Tibial nerve (tissue), 4 donors: ENCODE results near the gene HNRNPM. TPM values are rescaled to one million over a fixed set of nuclear protein-coding genes. Genes with fewer than 3 reads are reported as not detected.
A peak's percentile ranks its signal among the peaks of the same experiment; 100 is the strongest.

Source experiments
- DNase-seq, 2 donors: peaks; one replicate each; pipeline ENCODE4 v3.0.0-alpha.2; 2019; ENCODE audit warnings: low spot score in 2 of 2
- H3K27ac ChIP-seq, 4 donors: fragments of 200-600 bp; sonication (generic) in 3 of 4; one replicate each; pipeline ENCODE4 v1.5.1; 2017 to 2019; ENCODE audit warnings: mild to moderate bottlenecking in 1 of 4
- H3K27me3 ChIP-seq, 2 donors: fragments of 200-600 bp; sonication (generic) in 1 of 2; one replicate each; pipeline versions ENCODE4 v1.5.1 to v1.6.0; 2017 to 2019
- H3K36me3 ChIP-seq, 3 donors: fragments of 200-600 bp; sonication (generic); one replicate each; pipeline ENCODE4 v1.5.1; 2018 to 2019
- H3K4me1 ChIP-seq, 4 donors: fragments of 200-600 bp; sonication (generic) in 3 of 4; one replicate each; pipeline ENCODE4 v1.5.1; 2017 to 2019
- H3K4me3 ChIP-seq, 4 donors: fragments of 200-600 bp; sonication (generic) in 3 of 4; one replicate each; pipeline ENCODE4 v1.5.1; 2017 to 2019; ENCODE audit warnings: mild to moderate bottlenecking in 1 of 4, moderate library complexity in 1 of 4
- H3K9me3 ChIP-seq, 4 donors: fragments of 200-600 bp; sonication (generic) in 3 of 4; one replicate each; pipeline ENCODE4 v1.5.1; 2017 to 2019
- CTCF ChIP-seq, 5 experiments: fragments of 200-600 bp in 3 of 5; fragments of 450-650 bp in 2 of 5; sonication (generic) in 3 of 5; IDR thresholded peaks; one replicate each; pipeline ENCODE4 v1.5.1; 2016 to 2019; ENCODE audit warnings: antibody characterized with exemption in 5 of 5, mild to moderate bottlenecking in 3 of 5, moderate library complexity in 2 of 5
- EP300 ChIP-seq, 2 donors: sonication (generic); formaldehyde crosslinking; IDR thresholded peaks; one replicate each; pipeline ENCODE4 v1.6.1; 2017; ENCODE audit warnings: antibody characterized with exemption in 2 of 2, mild to moderate bottlenecking in 1 of 2
- POLR2A ChIP-seq, 2 donors: fragments of 450-650 bp; IDR thresholded peaks; one replicate each; pipeline ENCODE4 v1.6.1; 2017; ENCODE audit warnings: antibody characterized with exemption in 2 of 2, mild to moderate bottlenecking in 2 of 2, moderate library complexity in 2 of 2
- WGBS, 2 donors: methylation state at CpG; one replicate each; pipeline ENCODE4 v1.1.5; 2018; 5-methylcytosine and 5-hydroxymethylcytosine counted together
- total RNA-seq, 4 donors: library from RNA; depleted of rRNA; stranded (reverse); fragments of >200 nt; gene quantifications; one replicate each; pipeline ENCODE4 v1.1.0, GENCODE V29; 2016

HNRNPM gene
- total RNA-seq, 4 donors from 2014 or later: 139 to 251 (median 164) TPM

DNA sequence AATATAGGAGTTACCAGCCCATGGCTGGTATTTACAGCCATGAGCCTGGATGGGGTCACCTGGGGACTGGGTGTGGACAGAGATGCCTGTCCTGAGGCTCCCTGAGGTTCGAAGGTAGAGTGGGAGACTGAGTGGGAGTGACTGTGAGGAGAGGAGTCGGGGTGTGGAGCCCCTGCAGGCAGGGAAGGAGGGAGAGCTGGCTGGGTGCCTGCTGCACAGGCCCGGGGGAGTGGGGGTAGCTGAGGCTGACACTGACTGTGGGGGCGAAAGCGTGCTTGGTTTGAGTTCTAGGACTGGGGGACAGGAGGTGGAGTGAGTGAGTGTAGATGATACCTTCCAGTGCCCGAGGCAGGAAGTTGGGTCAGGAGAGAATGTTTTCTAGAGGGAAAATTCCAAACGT is 47.5 kb upstream of the HNRNPM start:
- WGBS, 2 donors: 28 to 43% methylated on average over 7 of the region's 7 CpGs
- Histone ChIP-seq H3K36me3 (peaks cover 0 to 32% (median 0%) of the 10 kb centered on the region in 3 donors), H3K27ac (peak overlapping the region in 2 of 4 donors; percentile 57 to 62), H3K9me3 (no peaks in the 10 kb centered on the region), H3K4me3 (no peak overlapping the region), H3K27me3 (no peaks in the 10 kb centered on the region), H3K4me1 (peaks cover 0 to 62% (median 41%) of the 10 kb centered on the region in 4 donors)
- no peak for DNase-seq
- TF ChIP-seq EP300 (IDR thresholded peaks at IDR 0.05) (no peak), CTCF (IDR thresholded peaks at IDR 0.05) (no peak), POLR2A (IDR thresholded peaks at IDR 0.05) (no peak)

- TF ChIP-seq EP300 (IDR thresholded peaks at IDR 0.05) (no peak), POLR2A (IDR thresholded peaks at IDR 0.05) (no peak)
- WGBS, 2 donors: 69 to 89% methylated on average over 6 to 9 of the region's 10 CpGs
- Histone ChIP-seq H3K4me3 (no peak overlapping the region), H3K27me3 (no peaks in the 10 kb centered on the region), H3K27ac (peak overlapping the region in 2 of 4 donors; percentile 57 to 62), H3K36me3 (peaks cover 0 to 37% (median 0%) of the 10 kb centered on the region in 3 donors), H3K4me1 (peaks cover 0 to 57% (median 37%) of the 10 kb centered on the region in 4 donors), H3K9me3 (no peaks in the 10 kb centered on the region)
- DNase-seq: no peak
These were observed 46.9 kb upstream of the HNRNPM start for GRCh38 chr19:8397746-8398310.

DNA sequence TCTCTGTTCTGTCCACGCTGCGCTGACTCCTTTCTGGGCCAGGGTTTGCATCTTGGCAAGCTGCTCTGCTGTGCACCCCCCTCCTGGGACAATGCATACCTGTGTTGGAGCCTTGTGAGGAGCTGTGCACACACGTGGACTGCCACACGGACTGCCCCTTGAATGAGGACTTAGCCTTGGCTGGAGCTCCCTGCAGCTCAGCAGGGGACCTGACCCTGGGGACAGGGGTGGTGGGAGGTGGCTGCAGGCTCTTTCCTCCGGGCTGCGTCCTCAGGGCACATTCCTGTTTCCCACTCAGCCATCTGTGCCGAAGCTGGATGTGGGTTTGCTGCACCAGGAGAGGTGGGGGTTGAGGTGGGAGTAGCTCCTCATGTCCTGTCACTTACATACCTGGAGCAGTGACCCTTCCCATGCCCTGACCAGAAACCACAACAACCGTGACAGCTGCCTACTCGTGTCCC is 46.4 kb upstream of the HNRNPM start:
- Histone ChIP-seq H3K27me3 (no peaks in the 10 kb centered on the region), H3K27ac (peak overlapping the region in 1 of 4 donors; percentile 57), H3K4me3 (no peak overlapping the region), H3K4me1 (peaks cover 0 to 52% (median 31%) of the 10 kb centered on the region in 4 donors), H3K9me3 (no peaks in the 10 kb centered on the region), H3K36me3 (peaks cover 0 to 43% (median 0%) of the 10 kb centered on the region in 3 donors)
- TF ChIP-seq CTCF (IDR thresholded peaks at IDR 0.05) (no peak), POLR2A (IDR thresholded peaks at IDR 0.05) (no peak), EP300 (IDR thresholded peaks at IDR 0.05) (no peak)
- DNase-seq: no peak
- 46 to 53% methylated on average over 9 of the region's 9 CpGs for WGBS, 2 donors

DNA sequence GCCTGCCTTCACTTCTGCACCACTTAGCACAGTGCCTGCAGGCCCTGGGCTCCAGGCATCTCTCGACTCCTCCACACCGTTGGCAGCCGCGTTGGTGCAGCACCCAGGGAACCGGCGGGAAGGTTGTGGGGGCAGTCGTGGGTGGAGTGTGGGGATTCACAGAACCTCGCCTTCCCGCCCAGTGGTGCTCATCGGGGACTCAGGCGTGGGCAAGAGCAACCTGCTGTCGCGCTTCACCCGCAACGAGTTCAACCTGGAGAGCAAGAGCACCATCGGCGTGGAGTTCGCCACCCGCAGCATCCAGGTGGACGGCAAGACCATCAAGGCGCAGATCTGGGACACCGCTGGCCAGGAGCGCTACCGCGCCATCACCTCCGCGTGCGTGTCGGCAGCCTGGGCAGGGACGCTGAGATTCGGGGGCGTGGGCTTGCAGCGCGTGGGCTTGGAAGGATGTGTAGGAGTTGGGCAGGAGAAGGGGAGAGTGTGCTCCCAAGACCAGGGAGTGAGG is 45.0 kb upstream of the HNRNPM start:
- 95 to 99% methylated on average over 23 to 34 of the region's 34 CpGs for WGBS, 2 donors
- no peaks in the 10 kb centered on the region for H3K27me3 ChIP-seq
- no peak overlapping the region for H3K4me3 ChIP-seq
- no peaks in the 10 kb centered on the region for H3K9me3 ChIP-seq
- no peak overlapping the region for H3K27ac ChIP-seq
- DNase-seq: no peak
- TF ChIP-seq CTCF (IDR thresholded peaks at IDR 0.05): no peak
- no peak for TF ChIP-seq POLR2A (IDR thresholded peaks at IDR 0.05)
- no peak for TF ChIP-seq EP300 (IDR thresholded peaks at IDR 0.05)
- H3K36me3 ChIP-seq: peaks cover 0 to 57% (median 0%) of the 10 kb centered on the region in 3 donors
- peaks cover 0 to 38% (median 20%) of the 10 kb centered on the region in 4 donors for H3K4me1 ChIP-seq

- 90 to 96% methylated on average over 12 of the region's 21 CpGs for WGBS, 2 donors
- H3K9me3 ChIP-seq: no peaks in the 10 kb centered on the region
- no peak overlapping the region for H3K27ac ChIP-seq
- H3K4me1 ChIP-seq: peaks cover 0 to 16% (median 8%) of the 10 kb centered on the region in 4 donors
- no peak overlapping the region for H3K4me3 ChIP-seq
- no peak for DNase-seq
- peaks cover 0 to 68% (median 0%) of the 10 kb centered on the region in 3 donors for H3K36me3 ChIP-seq
- H3K27me3 ChIP-seq: no peaks in the 10 kb centered on the region
- TF ChIP-seq EP300 (IDR thresholded peaks at IDR 0.05) (no peak), POLR2A (IDR thresholded peaks at IDR 0.05) (no peak), CTCF (IDR thresholded peaks at IDR 0.05) (no peak)
These were observed 42.8 kb upstream of the HNRNPM start for GRCh38 chr19:8401981-8402411.
